ENCODE data around the gene MORN1.

- no peak for TF ChIP-seq CTCF (IDR thresholded peaks at IDR 0.05; ENCODE audit: low read length)
- TF ChIP-seq EZH2phosphoT487 (IDR thresholded peaks at IDR 0.05; ENCODE audit: low read length), result no peak
Measured at GRCh38 chr1:2303781-2304180, 87.6 kb downstream of the MORN1 start.

Measured in MM.1S (cell line).